ENCODE results near the gene BOC. TPM values are rescaled to one million over a fixed set of nuclear protein-coding genes. Genes with fewer than 3 reads are reported as not detected.

The BOC gene
- total and polyA plus RNA-seq, 9 donors: 28.6 to 98.5 (median 58.0) TPM

- no peaks in the 10 kb centered on the region for H3K27me3 ChIP-seq
- no peaks in the 10 kb centered on the region for H3K36me3 ChIP-seq
- intact Hi-C loops (cut with DNase I): loop anchor here in 1 of 4 donors (5.0 kb wide), 1 partner anchor 35 kb away; no protein-coding TSS in a partner anchor
- no peak for DNase-seq
- no peaks in the 10 kb centered on the region for H3K9me3 ChIP-seq
- H3K4me1 ChIP-seq (ENCODE audit: insufficient read depth): peaks cover 33% of the 10 kb centered on the region
- TF ChIP-seq EP300 (IDR thresholded peaks at IDR 0.05): no peak
- TF ChIP-seq POLR2A (IDR thresholded peaks at IDR 0.05): no peak
- 10 to 13% (median 11%) methylated on average over 7 of the region's 7 CpGs for WGBS, 3 donors
- H3K4me3 ChIP-seq: peak overlapping the region; percentile 4
- H3K27ac ChIP-seq: peak overlapping the region; percentile 9 to 72
Observed at GRCh38 chr3:113242096-113242581, 30.8 kb downstream of the BOC start.

DNA sequence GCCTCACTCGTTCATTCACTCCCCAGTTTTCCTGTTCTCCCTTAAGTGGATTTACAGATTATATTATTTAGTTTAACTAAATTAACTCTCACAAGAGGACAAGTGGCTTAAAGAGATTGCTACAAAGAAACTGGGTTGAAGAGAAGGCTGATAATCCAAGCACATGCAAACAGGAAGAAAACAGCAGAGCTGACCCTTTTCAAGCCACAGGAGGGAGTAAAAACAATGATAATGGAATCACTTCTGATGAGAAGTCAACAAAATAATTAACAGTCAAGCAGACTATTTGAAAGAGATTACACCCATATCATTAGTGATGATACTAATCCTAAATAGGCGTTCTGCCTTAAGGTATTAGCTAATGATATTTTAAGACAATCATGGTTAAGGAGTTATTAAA, 31.7 kb downstream of the BOC start:
- intact Hi-C loops (cut with DNase I): loop anchor here in 1 of 4 donors (5.0 kb wide), 1 partner anchor 34 kb away; no protein-coding TSS in a partner anchor
- Histone ChIP-seq H3K27ac (peak overlapping the region in 1 of 2 donors; percentile 72), H3K4me1 (ENCODE audit: insufficient read depth) (peaks cover 33% of the 10 kb centered on the region), H3K9me3 (no peaks in the 10 kb centered on the region), H3K27me3 (no peaks in the 10 kb centered on the region), H3K36me3 (no peaks in the 10 kb centered on the region), H3K4me3 (no peak overlapping the region)
- 52 to 59% (median 55%) methylated on average over 2 of the region's 2 CpGs for WGBS, 3 donors
- TF ChIP-seq POLR2A (IDR thresholded peaks at IDR 0.05) (no peak), EP300 (IDR thresholded peaks at IDR 0.05) (no peak), CTCF (IDR thresholded peaks at IDR 0.05) (no peak)
- no peak for DNase-seq

GRCh38 chr3:113243846-113244245, 32.5 kb downstream of the BOC start:
- DNase-seq: no peak
- intact Hi-C loops (cut with DNase I): loop anchor here in 1 of 4 donors (5.0 kb wide), 1 partner anchor 33 kb away; no protein-coding TSS in a partner anchor
- 82 to 90% (median 88%) methylated on average over 3 of the region's 3 CpGs for WGBS, 3 donors
- H3K36me3 ChIP-seq: no peaks in the 10 kb centered on the region
- TF ChIP-seq POLR2A (IDR thresholded peaks at IDR 0.05) (no peak), EP300 (IDR thresholded peaks at IDR 0.05) (no peak), CTCF (IDR thresholded peaks at IDR 0.05) (no peak)
- H3K27ac ChIP-seq: no peak overlapping the region
- no peaks in the 10 kb centered on the region for H3K9me3 ChIP-seq
- no peak overlapping the region for H3K4me3 ChIP-seq
- H3K4me1 ChIP-seq (ENCODE audit: insufficient read depth): peaks cover 34% of the 10 kb centered on the region
- H3K27me3 ChIP-seq: no peaks in the 10 kb centered on the region

GRCh38 chr3:113245761-113246161, 34.4 kb downstream of the BOC start:
- Histone ChIP-seq H3K9me3 (no peaks in the 10 kb centered on the region), H3K36me3 (no peaks in the 10 kb centered on the region), H3K4me3 (no peak overlapping the region), H3K27ac (peak overlapping the region; percentile 1 to 92), H3K27me3 (no peaks in the 10 kb centered on the region), H3K4me1 (ENCODE audit: insufficient read depth) (peaks cover 21% of the 10 kb centered on the region)
- intact Hi-C loops (cut with DNase I): no loop called here
- TF ChIP-seq POLR2A (IDR thresholded peaks at IDR 0.05): no peak
- TF ChIP-seq CTCF (IDR thresholded peaks at IDR 0.05): no peak
- no peak for TF ChIP-seq EP300 (IDR thresholded peaks at IDR 0.05)
- DNase-seq: no peak
- whole genome bisulfite sequencing, 3 donors: 12 to 18% (median 13%) methylated on average over 5 of the region's 5 CpGs

- no peaks in the 10 kb centered on the region for H3K36me3 ChIP-seq
- no peaks in the 10 kb centered on the region for H3K9me3 ChIP-seq
- H3K27ac ChIP-seq: peak overlapping the region in 1 of 2 donors; percentile 92
- H3K27me3 ChIP-seq: no peaks in the 10 kb centered on the region
- intact Hi-C loops (cut with DNase I): no loop called here
- DNase-seq: no peak
- no peak for TF ChIP-seq CTCF (IDR thresholded peaks at IDR 0.05)
- no peak for TF ChIP-seq EP300 (IDR thresholded peaks at IDR 0.05)
- TF ChIP-seq POLR2A (IDR thresholded peaks at IDR 0.05): no peak
- peaks cover 12% of the 10 kb centered on the region for H3K4me1 ChIP-seq (ENCODE audit: insufficient read depth)
- no peak overlapping the region for H3K4me3 ChIP-seq
Observed at GRCh38 chr3:113247068-113247467, 35.7 kb downstream of the BOC start.
